HEK293T (cell line): Measurements from ENCODE around the gene NDUFB8.

Experiments
- ARNT ChIP-seq: fragments of 450-650 bp; IDR thresholded peaks from 2 replicates; pipeline ENCODE4 v1.6.1; 2017; ENCODE audit warnings: mild to moderate bottlenecking
- BHLHE40 ChIP-seq: fragments of 450-650 bp; IDR thresholded peaks from 2 replicates; pipeline ENCODE4 v1.6.1; 2016; ENCODE audit warnings: mild to moderate bottlenecking, moderate library complexity, borderline replicate concordance
- ELF4 ChIP-seq: fragments of 450-650 bp; IDR thresholded peaks from 2 replicates; pipeline ENCODE4 v1.6.1; 2017; ENCODE audit warnings: antibody characterized with exemption
- FOXA1 ChIP-seq: fragments of 450-650 bp; IDR thresholded peaks from 2 replicates; pipeline ENCODE4 v1.6.1; 2016; ENCODE audit warnings: mild to moderate bottlenecking
- FOXK2 ChIP-seq: fragments of 450-650 bp; IDR thresholded peaks from 2 replicates; pipeline ENCODE4 v1.6.1; 2016; ENCODE audit warnings: mild to moderate bottlenecking
- L3MBTL2 ChIP-seq: fragments of 450-650 bp; conservative IDR thresholded peaks from 2 replicates; pipeline ENCODE4 v1.6.1; 2016; ENCODE audit warnings: mild to moderate bottlenecking
- LEF1 ChIP-seq: fragments of 450-650 bp; IDR thresholded peaks from 2 replicates; pipeline ENCODE4 v1.6.1; 2017; ENCODE audit warnings: mild to moderate bottlenecking, borderline replicate concordance
- NFRKB ChIP-seq: fragments of 450-650 bp; IDR thresholded peaks from 2 replicates; pipeline ENCODE4 v1.6.1; 2016; ENCODE audit warnings: mild to moderate bottlenecking, moderate library complexity
- SP1 ChIP-seq: fragments of 450-650 bp; IDR thresholded peaks from 2 replicates; pipeline ENCODE4 v1.6.1; 2017
- SUZ12 ChIP-seq: fragments of 450-650 bp; IDR thresholded peaks from 2 replicates; pipeline ENCODE4 v1.6.1; 2016; ENCODE audit warnings: mild to moderate bottlenecking
- TARDBP ChIP-seq: fragments of 450-650 bp; IDR thresholded peaks from 2 replicates; pipeline ENCODE4 v1.6.1; 2016

- TF ChIP-seq ARNT (no peak), BHLHE40 (no peak), TARDBP (no peak), L3MBTL2 (no peak), NFRKB (no peak), SUZ12 (no peak), LEF1 (no peak), FOXA1 (no peak), FOXK2 (no peak), SP1 (no peak), ELF4 (no peak)
Measured at GRCh38 chr10:100551196-100551595, 21.5 kb upstream of the NDUFB8 start.
